Measurements from ENCODE around the gene NRIP1.

NRIP1 gene

DNA sequence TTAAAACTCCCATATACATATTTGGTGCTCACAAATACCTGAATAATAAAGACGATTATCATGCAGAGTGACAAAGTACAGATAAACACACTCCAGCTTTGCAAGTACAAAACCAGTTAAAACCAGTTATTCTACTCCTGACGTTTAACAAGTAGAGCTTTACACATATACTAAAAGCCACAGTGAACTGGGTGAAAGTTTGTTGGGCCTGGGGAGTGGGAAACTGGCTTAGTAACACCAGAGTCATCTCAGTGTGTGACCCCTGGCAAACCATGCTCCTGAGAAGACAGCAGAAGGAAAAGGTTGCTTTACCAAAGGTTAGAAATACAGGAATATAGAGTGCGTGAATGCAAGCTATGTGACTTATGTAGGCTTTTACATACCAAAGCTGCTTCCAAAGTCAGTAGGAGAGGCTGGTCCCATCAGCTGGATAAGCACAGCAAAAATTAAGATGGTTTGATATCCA lies 148.1 kb downstream of the NRIP1 start:
- Histone ChIP-seq H3K36me3 (ENCODE audit: control insufficient read depth in 2 of 2, insufficient read depth in 2 of 2, low read length in 2 of 2) (no peaks in the 10 kb centered on the region), H3K4me3 (ENCODE audit: low read length in 2 of 2) (no peak overlapping the region), H3K9me3 (ENCODE audit: control insufficient read depth in 2 of 2, low read length in 2 of 2) (no peaks in the 10 kb centered on the region), H3K27ac (ENCODE audit: low read length) (no peak overlapping the region), H3K4me1 (ENCODE audit: control insufficient read depth, insufficient read depth, low read length) (no peaks in the 10 kb centered on the region), H3K27me3 (ENCODE audit: control insufficient read depth in 1 of 2, insufficient read depth in 2 of 2, low read length in 2 of 2) (no peaks in the 10 kb centered on the region), H3K9ac (ENCODE audit: low read length in 2 of 2) (no peak overlapping the region)

DNA sequence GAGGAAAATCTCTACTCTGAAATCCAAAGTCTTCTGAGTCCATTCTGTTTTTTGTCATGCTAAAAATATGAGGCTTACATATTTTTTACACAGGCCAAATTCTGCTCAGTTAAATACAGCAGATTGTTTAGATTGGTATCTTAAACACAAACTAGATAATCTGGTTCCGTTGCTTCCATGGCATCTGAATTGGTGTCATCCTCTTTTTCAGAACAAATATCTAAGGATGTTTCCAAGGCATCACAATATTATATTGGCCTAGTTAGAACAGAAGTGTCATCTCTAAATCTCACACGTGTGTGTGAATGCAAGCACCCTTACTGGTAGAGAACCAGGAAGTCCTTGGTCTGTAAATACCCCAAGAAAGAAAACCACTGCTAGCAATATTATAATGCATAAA lies 151.2 kb downstream of the NRIP1 start:
- H3K27ac ChIP-seq (ENCODE audit: low read length) = no peak overlapping the region
- no peak overlapping the region for H3K4me3 ChIP-seq (ENCODE audit: low read length in 2 of 2)
- no peak overlapping the region for H3K9ac ChIP-seq (ENCODE audit: low read length in 2 of 2)
- H3K27me3 ChIP-seq (ENCODE audit: control insufficient read depth in 1 of 2, insufficient read depth in 2 of 2, low read length in 2 of 2) = no peaks in the 10 kb centered on the region
- H3K9me3 ChIP-seq (ENCODE audit: control insufficient read depth in 2 of 2, low read length in 2 of 2) = no peaks in the 10 kb centered on the region
- no peaks in the 10 kb centered on the region for H3K4me1 ChIP-seq (ENCODE audit: control insufficient read depth, insufficient read depth, low read length)
- no peaks in the 10 kb centered on the region for H3K36me3 ChIP-seq (ENCODE audit: control insufficient read depth in 2 of 2, insufficient read depth in 2 of 2, low read length in 2 of 2)

DNA sequence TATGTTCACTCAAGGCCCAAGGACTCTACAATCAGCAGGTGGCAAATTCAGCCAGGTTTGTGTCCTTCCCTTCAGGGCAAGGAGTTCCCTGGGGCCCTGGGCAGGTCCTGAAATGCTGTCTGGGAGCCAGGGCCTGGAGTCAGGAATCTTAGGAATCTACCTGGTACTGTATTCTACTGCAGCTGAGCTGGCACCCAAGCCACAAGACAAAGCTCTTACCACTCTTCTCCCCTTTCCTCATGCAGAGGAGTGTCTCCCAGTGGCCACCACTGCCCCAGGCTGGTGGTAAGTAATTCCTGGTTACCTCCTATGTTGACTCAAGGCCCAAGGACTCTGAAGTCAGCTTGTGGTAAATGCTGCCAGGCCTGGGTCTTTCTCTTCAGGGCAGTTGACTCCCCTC lies 153.4 kb downstream of the NRIP1 start:
- H3K9ac ChIP-seq (ENCODE audit: low read length in 2 of 2) = no peak overlapping the region
- no peak overlapping the region for H3K4me3 ChIP-seq (ENCODE audit: low read length in 2 of 2)
- H3K27me3 ChIP-seq (ENCODE audit: control insufficient read depth in 1 of 2, insufficient read depth in 2 of 2, low read length in 2 of 2) = no peaks in the 10 kb centered on the region
- no peaks in the 10 kb centered on the region for H3K9me3 ChIP-seq (ENCODE audit: control insufficient read depth in 2 of 2, low read length in 2 of 2)
- no peaks in the 10 kb centered on the region for H3K4me1 ChIP-seq (ENCODE audit: control insufficient read depth, insufficient read depth, low read length)
- H3K36me3 ChIP-seq (ENCODE audit: control insufficient read depth in 2 of 2, insufficient read depth in 2 of 2, low read length in 2 of 2) = no peaks in the 10 kb centered on the region
- H3K27ac ChIP-seq (ENCODE audit: low read length) = no peak overlapping the region

Measured in stomach smooth muscle (tissue), 2 donors.